Smooth muscle cell (in vitro differentiated cells): Measurements from ENCODE around the gene IL34. TPM values are rescaled to one million over a fixed set of nuclear protein-coding genes. Genes with fewer than 3 reads are reported as not detected.
A peak's percentile ranks its signal among the peaks of the same experiment; 100 is the strongest.

Source experiments
- DNase-seq: peaks from one replicate; lab custom pipeline; 2025; ENCODE audit not compliant: unreplicated experiment; lab: John Stamatoyannopoulos, UW
- H2AFZ ChIP-seq: fragments of 200-600 bp; sonication (generic); 2 replicates; pipeline ENCODE4 v1.6.0; 2016; ENCODE audit warnings: antibody characterized with exemption, low read depth, mild to moderate bottlenecking
- H3F3A ChIP-seq: fragments of 200-600 bp; sonication (generic); 2 replicates; pipeline ENCODE4 v1.6.0; 2017; ENCODE audit warnings: antibody characterized with exemption, low read depth
- H3K27ac ChIP-seq: fragments of 200-600 bp; sonication (generic); 2 replicates; pipeline ENCODE4 v1.5.1; 2016; ENCODE audit warnings: low read depth, mild to moderate bottlenecking
- H3K27me3 ChIP-seq: fragments of 200-600 bp; sonication (generic); 2 replicates; pipeline ENCODE4 v1.6.1; 2016; ENCODE audit warnings: low read depth, mild to moderate bottlenecking
- H3K36me3 ChIP-seq: fragments of 200-600 bp; sonication (generic); 2 replicates; pipeline ENCODE4 v1.5.1; 2016; ENCODE audit warnings: low read depth
- H3K4me1 ChIP-seq: fragments of 200-600 bp; sonication (generic); 2 replicates; pipeline ENCODE4 v1.5.1; 2016; ENCODE audit warnings: low read depth
- H3K4me2 ChIP-seq: fragments of 200-600 bp; sonication (generic); 2 replicates; pipeline ENCODE4 v1.6.0; 2016; ENCODE audit warnings: mild to moderate bottlenecking
- H3K4me3 ChIP-seq: fragments of 200-600 bp; sonication (generic); 2 replicates; pipeline ENCODE4 v1.5.1; 2016; ENCODE audit warnings: mild to moderate bottlenecking
- H3K79me2 ChIP-seq: fragments of 200-600 bp; sonication (generic); 2 replicates; pipeline ENCODE4 v1.6.0; 2016; ENCODE audit warnings: low read depth, mild to moderate bottlenecking
- H3K9ac ChIP-seq: fragments of 200-600 bp; sonication (generic); 2 replicates; pipeline ENCODE4 v1.6.0; 2016; ENCODE audit warnings: low read depth
- H3K9me3 ChIP-seq: fragments of 200-600 bp; sonication (generic); replicated peaks from 2 replicates; pipeline ENCODE4 v1.5.1; 2016; ENCODE audit warnings: low read depth
- H4K20me1 ChIP-seq: fragments of 200-600 bp; sonication (generic); 2 replicates; pipeline ENCODE4 v1.6.0; 2016; ENCODE audit warnings: low read depth
- WGBS: methylation state at CpG from one replicate; pipeline ENCODE4 v1.1.7; 2016; ENCODE audit warnings: low lambda C conversion rate; 5-methylcytosine and 5-hydroxymethylcytosine counted together
- polyA plus RNA-seq: library from polyadenylated mRNA; unstranded; fragments of >200 nt; fragmentation: Nextera tagmentation; extraction: Ambion mirVana; gene quantifications from 2 replicates; pipeline ENCODE4 v1.2.1, GENCODE V29; 2016
- total RNA-seq: library from RNA; depleted of rRNA; stranded (reverse); fragments of >200 nt; gene quantifications from 2 replicates; pipeline ENCODE4 v1.2.3, GENCODE V29; 2014
- TF ChIP-seq, protein P1 (sequence below): fragments of 200-600 bp; sonication (generic); IDR thresholded peaks from 2 replicates; pipeline ENCODE4 v1.5.1; 2017; ENCODE audit warnings: borderline replicate concordance, mild to moderate bottlenecking, antibody characterized with exemption; ENCODE audit not compliant: insufficient read depth, poor library complexity, severe bottlenecking

Gene IL34
- total and polyA plus RNA-seq, 2 experiments from 2014 or later: 0.49 TPM; not detected in 1

DNA sequence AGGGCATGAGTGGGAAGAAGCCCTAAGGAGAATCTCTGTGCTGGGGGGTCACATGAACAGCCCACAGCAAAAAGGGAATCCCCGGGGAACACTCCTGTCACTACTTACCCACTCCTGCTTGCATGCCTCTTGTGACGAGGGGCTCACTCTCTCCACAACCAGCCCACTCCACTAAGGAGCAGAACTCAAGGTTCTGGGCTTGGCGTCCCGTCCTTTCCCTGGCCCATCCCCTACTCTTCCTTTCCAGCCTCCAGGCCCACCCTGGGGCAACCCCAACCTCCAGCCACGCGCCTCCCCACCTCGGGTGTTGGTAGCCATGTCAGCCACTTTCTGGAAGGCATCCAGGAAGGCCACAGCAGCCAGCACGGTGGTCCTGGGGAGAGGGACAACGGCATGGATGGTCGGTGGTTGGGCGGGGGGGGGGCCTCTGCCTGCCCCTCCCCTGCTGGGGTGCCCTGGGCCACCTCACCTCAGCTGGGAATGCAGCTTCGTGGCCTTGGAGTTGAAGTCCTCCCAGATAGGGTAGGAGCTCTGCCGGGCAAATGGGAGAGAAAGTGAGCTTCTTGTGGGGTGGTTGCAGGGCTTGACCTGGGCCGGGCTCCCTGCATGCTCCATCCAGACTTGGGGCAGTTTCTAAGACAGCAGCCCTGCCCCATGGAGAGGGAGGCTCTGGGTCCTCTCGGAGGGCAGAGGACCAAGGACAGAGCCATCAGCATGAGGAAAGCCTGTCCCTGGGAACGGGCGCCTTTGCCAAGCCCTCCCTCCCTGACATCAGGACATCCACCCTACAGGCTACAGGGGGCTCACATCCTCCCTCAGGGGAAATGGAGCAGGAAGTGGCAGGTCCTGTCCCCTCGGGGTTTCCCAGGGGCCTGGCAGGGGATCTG lies 34.4 kb downstream of the IL34 start:
- Histone ChIP-seq H3K4me2 (no peak overlapping the region), H3K27ac (no peak overlapping the region), H3K27me3 (no peaks in the 10 kb centered on the region), H3K4me3 (no peak overlapping the region), H3F3A (no peaks in the 10 kb centered on the region), H3K79me2 (peaks cover 42% of the 10 kb centered on the region), H3K36me3 (no peaks in the 10 kb centered on the region), H3K9me3 (no peaks in the 10 kb centered on the region), H3K9ac (no peak overlapping the region), H4K20me1 (peaks cover 61% of the 10 kb centered on the region), H2AFZ (no peak overlapping the region), H3K4me1 (peaks cover 6% of the 10 kb centered on the region)
- TF ChIP-seq, protein P1, sequence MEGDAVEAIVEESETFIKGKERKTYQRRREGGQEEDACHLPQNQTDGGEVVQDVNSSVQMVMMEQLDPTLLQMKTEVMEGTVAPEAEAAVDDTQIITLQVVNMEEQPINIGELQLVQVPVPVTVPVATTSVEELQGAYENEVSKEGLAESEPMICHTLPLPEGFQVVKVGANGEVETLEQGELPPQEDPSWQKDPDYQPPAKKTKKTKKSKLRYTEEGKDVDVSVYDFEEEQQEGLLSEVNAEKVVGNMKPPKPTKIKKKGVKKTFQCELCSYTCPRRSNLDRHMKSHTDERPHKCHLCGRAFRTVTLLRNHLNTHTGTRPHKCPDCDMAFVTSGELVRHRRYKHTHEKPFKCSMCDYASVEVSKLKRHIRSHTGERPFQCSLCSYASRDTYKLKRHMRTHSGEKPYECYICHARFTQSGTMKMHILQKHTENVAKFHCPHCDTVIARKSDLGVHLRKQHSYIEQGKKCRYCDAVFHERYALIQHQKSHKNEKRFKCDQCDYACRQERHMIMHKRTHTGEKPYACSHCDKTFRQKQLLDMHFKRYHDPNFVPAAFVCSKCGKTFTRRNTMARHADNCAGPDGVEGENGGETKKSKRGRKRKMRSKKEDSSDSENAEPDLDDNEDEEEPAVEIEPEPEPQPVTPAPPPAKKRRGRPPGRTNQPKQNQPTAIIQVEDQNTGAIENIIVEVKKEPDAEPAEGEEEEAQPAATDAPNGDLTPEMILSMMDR: no peak
- DNase-seq: no peak
- 87% methylated on average over 18 of the region's 18 CpGs for WGBS

DNA sequence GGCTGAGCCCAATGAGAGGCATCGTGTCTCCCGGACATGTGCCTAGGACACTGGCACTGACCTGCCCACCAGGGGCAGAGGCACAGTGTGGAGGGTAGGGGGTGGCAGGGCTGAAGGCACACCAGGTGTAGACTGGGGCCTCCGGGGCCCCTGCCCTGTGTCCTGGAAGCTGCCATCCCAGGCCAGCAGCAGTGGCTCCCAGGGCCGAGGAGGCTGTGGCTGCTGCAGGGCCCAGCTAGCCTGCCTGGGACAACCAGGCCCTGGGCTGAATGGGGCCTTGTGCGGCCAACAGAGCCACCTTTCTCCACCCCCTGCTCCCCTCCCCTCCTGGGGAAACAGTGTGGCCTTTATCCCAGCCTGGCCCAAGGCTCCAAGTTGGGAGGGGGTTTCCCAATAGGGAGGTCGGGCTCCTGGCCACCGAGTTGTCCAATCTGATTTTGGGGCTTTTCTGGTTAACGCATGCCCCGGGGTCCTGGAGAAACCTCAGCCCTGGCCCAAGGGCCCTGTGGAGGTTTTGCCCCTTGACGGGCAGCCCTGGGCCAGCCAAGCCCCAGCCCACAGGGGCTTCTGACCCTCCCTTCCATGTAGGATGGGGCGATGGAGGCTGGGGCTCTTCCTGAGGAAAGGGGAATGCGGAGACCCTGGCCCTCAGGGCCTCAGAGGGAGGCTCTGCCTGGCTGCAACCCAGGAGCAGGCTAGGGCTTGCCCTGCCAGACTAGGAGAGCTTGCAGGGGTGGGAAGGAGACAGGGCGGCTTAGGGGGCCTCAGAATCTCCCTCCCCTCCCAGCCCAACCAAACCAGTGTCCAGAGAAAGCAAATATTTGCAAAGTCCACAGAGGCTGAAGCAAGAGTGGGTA lies 35.3 kb downstream of the IL34 start:
- Histone ChIP-seq H2AFZ (no peak overlapping the region), H3K4me3 (no peak overlapping the region), H3K79me2 (peaks cover 42% of the 10 kb centered on the region), H4K20me1 (peaks cover 61% of the 10 kb centered on the region), H3K9ac (no peak overlapping the region), H3K4me2 (peak overlapping the region; percentile 36), H3F3A (no peaks in the 10 kb centered on the region), H3K9me3 (no peaks in the 10 kb centered on the region), H3K36me3 (no peaks in the 10 kb centered on the region), H3K4me1 (peaks cover 10% of the 10 kb centered on the region), H3K27me3 (no peaks in the 10 kb centered on the region), H3K27ac (no peak overlapping the region)
- TF ChIP-seq, protein P1: no peak
- 79% methylated on average over 12 of the region's 13 CpGs for WGBS
- DNase-seq: no peak

DNA sequence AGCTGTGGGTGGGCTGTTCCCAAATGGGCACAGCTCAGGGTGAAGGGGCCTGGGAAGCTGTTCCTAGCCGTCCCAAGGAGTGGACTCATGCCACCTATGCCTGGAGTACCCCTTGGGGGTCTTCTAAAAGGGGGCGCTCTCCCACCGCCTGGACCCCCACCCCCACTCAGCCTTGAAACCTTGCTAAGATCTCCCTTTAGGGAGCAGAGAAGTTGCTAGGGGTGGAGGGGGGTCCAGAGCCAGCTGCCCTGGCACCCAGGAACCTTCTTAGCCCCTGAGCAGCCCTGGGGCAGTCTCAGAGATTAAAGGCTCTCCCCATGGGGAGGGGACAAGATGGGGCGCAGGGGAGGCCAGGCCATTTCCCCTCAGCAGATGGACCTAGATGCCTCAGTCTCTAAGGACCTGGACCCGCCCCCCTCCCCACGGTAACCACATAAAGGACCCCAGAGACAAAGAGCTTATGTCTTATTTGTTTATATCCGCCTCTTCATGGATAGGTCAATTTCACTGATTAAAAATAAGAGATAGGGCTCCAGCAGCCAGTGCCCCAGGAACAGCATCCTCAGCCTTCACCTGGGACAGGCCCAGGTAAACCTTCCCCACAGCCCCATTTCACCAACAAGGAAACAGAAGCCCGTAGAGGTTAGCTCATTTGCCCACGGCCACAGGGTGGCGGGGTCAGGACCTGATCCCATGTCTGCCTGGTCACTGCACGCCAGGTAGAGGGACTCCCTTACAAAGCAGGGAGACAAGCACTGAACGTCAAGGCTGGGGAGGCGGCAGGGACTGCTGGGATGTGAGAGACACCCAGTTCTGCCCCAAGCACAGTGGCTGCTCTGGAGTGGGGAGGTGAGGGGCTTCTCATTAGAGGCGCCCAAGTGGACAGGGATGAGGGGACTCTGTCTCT lies 36.1 kb downstream of the IL34 start:
- no peak overlapping the region for H3K27ac ChIP-seq
- H3K4me3 ChIP-seq: no peak overlapping the region
- no peaks in the 10 kb centered on the region for H3F3A ChIP-seq
- no peak overlapping the region for H3K9ac ChIP-seq
- peaks cover 61% of the 10 kb centered on the region for H4K20me1 ChIP-seq
- TF ChIP-seq, protein P1: no peak
- DNase-seq: no peak
- peaks cover 42% of the 10 kb centered on the region for H3K79me2 ChIP-seq
- 83% methylated on average over 14 of the region's 14 CpGs for WGBS
- H3K27me3 ChIP-seq: no peaks in the 10 kb centered on the region
- H3K36me3 ChIP-seq: no peaks in the 10 kb centered on the region
- peak overlapping the region; percentile 36 for H3K4me2 ChIP-seq
- peaks cover 11% of the 10 kb centered on the region for H3K4me1 ChIP-seq
- H3K9me3 ChIP-seq: no peaks in the 10 kb centered on the region
- H2AFZ ChIP-seq: no peak overlapping the region
